ENCODE results near the gene FGF7.

DNA sequence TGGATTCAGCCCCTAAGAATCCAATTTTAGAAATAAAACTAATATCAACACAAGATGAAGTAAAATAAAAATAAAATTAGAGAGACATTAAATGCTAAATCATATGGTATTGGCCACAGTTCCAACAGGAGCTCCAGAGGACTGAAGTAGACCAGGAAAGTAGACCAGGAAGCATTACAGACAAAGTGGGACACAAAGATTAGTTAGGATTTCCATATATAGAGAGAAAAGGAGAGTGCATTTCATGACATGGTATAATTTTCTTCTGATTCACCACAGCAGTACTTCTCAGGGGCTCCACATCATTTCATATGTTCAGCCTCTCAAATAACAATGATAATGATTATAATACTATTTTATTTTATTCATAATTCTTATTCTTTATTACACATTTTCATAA lies 18.3 kb downstream of the FGF7 start:
- TF ChIP-seq CTCF (conservative IDR thresholded peaks at IDR 0.05; ENCODE audit: low read depth in 2 of 2): no peak
- TF ChIP-seq ZNF331 (CRISPR knock-in tag; IDR thresholded peaks at IDR 0.05; ENCODE audit: low read depth): no peak
- no peak for TF ChIP-seq EZH2 (IDR thresholded peaks at IDR 0.05; ENCODE audit: low read depth, unreplicated experiment)
